Subcutaneous adipose tissue (tissue), 4 donors: ENCODE measurements around the gene ADAMTS17. TPM values are rescaled to one million over a fixed set of nuclear protein-coding genes. Genes with fewer than 3 reads are reported as not detected.

Source experiments
- total RNA-seq, 4 donors: library from RNA; depleted of rRNA; stranded (reverse); fragments of >200 nt; gene quantifications; one replicate each; pipeline ENCODE4 v1.1.0, GENCODE V29; 2016
- TF ChIP-seq, protein P1 (sequence below): fragments of 450-650 bp; IDR thresholded peaks from one replicate; pipeline ENCODE4 v1.5.1; 2016; ENCODE audit warnings: low read depth, mild to moderate bottlenecking, control low read depth, antibody characterized with exemption, moderate library complexity

The ADAMTS17 gene
- total RNA-seq, 4 donors from 2014 or later, result 0.49 to 5.3 (median 2.5) TPM

DNA sequence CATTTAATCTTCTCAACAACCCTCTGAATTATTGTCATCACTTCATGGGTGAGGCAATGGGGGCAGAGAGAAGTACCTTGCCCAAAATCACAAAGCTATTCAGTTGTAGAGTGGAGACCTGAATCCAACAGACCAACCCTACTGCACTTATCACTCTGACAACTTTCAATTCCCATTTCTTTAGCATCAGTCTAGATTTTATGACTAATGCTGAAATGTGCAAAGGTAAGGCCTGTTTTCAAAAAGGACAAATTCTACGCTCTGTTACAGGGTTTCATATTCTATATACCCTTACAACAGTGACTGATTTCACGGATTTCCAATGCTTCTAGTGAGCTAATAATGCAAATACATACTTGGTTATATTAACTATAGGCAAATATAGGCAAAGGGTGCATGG, 286.0 kb downstream of the ADAMTS17 start:
- TF ChIP-seq, protein P1, sequence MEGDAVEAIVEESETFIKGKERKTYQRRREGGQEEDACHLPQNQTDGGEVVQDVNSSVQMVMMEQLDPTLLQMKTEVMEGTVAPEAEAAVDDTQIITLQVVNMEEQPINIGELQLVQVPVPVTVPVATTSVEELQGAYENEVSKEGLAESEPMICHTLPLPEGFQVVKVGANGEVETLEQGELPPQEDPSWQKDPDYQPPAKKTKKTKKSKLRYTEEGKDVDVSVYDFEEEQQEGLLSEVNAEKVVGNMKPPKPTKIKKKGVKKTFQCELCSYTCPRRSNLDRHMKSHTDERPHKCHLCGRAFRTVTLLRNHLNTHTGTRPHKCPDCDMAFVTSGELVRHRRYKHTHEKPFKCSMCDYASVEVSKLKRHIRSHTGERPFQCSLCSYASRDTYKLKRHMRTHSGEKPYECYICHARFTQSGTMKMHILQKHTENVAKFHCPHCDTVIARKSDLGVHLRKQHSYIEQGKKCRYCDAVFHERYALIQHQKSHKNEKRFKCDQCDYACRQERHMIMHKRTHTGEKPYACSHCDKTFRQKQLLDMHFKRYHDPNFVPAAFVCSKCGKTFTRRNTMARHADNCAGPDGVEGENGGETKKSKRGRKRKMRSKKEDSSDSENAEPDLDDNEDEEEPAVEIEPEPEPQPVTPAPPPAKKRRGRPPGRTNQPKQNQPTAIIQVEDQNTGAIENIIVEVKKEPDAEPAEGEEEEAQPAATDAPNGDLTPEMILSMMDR, result no peak

GRCh38 chr15:100054539-100054938, 287.2 kb downstream of the ADAMTS17 start:
- TF ChIP-seq, protein P1, result no peak

DNA sequence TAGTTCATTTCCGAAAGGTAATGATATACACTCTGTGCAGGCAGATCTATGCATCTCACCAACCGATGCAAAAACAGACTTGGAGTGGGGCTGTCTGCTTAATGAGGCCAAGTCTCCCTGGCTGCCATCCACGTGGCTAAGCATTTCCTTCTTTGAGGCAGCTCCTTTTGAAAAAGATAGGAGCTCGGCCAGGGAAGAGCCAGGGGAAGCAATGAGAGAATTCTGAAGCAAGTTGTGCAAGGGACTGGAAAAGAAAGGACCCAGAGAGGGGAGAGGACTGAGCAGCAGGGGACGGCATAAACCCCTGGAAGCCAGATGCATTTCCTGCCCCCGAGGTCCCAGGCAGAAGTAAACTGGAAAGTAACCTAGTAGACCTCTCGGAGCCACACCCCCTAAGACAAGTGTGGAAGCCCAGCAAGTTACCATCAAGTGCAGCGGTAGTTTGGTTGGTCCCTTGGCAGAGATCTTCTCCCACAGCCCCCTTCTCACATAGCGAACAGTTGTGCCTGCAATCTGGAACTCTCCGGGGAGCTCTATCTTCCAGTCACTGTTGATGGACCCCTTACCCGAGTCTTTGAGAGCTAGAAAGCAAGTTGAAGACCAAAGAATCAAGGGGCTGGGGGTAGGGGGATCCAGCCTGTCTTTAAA, 288.2 kb downstream of the ADAMTS17 start:
- TF ChIP-seq, protein P1, result no peak

GRCh38 chr15:100052716-100053473, 288.9 kb downstream of the ADAMTS17 start:
- TF ChIP-seq, protein P1, result no peak

GRCh38 chr15:100050877-100051786, 290.6 kb downstream of the ADAMTS17 start:
- TF ChIP-seq, protein P1, result no peak

- TF ChIP-seq, protein P1, result no peak
Measured at GRCh38 chr15:100049936-100050876, 291.6 kb downstream of the ADAMTS17 start.
